ENCODE data around the gene NECAB2. TPM values are rescaled to one million over a fixed set of nuclear protein-coding genes. Genes with fewer than 3 reads are reported as not detected.
"Not testable (repeated sequence)": the region's sequence is repeated elsewhere in the genome, so short reads cannot be mapped to it uniquely, and the experiment has no call there.

Gene NECAB2
- total RNA-seq, 6 experiments from 2014 or later = 0.40 TPM; not detected in 5

GRCh38 chr16:83937922-83938885 is 29.8 kb upstream of the NECAB2 start:
- H3K9me3 Mint-ChIP-seq = no peaks in the 10 kb centered on the region
- no peak overlapping the region for H3K27ac Mint-ChIP-seq
- H3K4me1 Mint-ChIP-seq (ENCODE audit: low read depth) = peaks cover 15% of the 10 kb centered on the region
- DNase-seq = no peak
- peaks cover 5% of the 10 kb centered on the region; the same call in 1 of the 2 replicates for H3K36me3 Mint-ChIP-seq (ENCODE audit: low read depth)
- H3K27me3 Mint-ChIP-seq (ENCODE audit: insufficient read depth) = peaks cover 25% of the 10 kb centered on the region
- no peak overlapping the region for H3K4me3 Mint-ChIP-seq
- TF ChIP-seq CTCF (IDR thresholded peaks at IDR 0.05) = no peak

- Mint-ChIP-seq H3K27me3 (ENCODE audit: insufficient read depth) (peaks cover 25% of the 10 kb centered on the region), H3K36me3 (ENCODE audit: low read depth) (peaks cover 5% of the 10 kb centered on the region; the same call in 1 of the 2 replicates), H3K4me1 (ENCODE audit: low read depth) (peaks cover 7% of the 10 kb centered on the region), H3K27ac (no peak overlapping the region), H3K9me3 (no peaks in the 10 kb centered on the region), H3K4me3 (no peak overlapping the region)
- DNase-seq = no peak
- no peak for TF ChIP-seq CTCF (IDR thresholded peaks at IDR 0.05)
These were observed 28.7 kb upstream of the NECAB2 start for GRCh38 chr16:83939266-83939855.

DNA sequence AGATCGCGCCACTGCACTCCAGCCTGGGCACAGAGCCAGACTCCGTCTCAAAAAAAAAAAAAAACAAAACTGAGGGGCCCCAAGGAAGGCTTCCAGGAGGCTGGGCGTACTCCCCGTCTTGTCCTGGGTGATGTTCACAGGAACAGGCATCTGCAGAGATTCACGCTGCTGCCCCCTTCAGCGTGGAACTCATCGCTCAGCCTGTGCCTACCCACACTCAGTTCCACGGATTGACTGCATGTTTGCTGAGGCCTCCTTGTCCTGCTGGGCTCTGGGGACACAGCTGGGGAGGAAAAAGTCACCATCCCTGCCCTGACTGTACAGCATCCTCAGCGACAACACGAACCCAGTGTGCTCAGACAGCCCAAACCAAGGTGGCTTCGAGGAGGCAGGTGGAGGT is 27.9 kb upstream of the NECAB2 start:
- Mint-ChIP-seq H3K9me3 (no peaks in the 10 kb centered on the region), H3K27me3 (ENCODE audit: insufficient read depth) (peaks cover 22% of the 10 kb centered on the region), H3K4me3 (no peak overlapping the region), H3K36me3 (ENCODE audit: low read depth) (peaks cover 5% of the 10 kb centered on the region; the same call in 1 of the 2 replicates), H3K4me1 (ENCODE audit: low read depth) (peaks cover 7% of the 10 kb centered on the region), H3K27ac (no peak overlapping the region)
- DNase-seq = no peak
- TF ChIP-seq CTCF (IDR thresholded peaks at IDR 0.05) = no peak

DNA sequence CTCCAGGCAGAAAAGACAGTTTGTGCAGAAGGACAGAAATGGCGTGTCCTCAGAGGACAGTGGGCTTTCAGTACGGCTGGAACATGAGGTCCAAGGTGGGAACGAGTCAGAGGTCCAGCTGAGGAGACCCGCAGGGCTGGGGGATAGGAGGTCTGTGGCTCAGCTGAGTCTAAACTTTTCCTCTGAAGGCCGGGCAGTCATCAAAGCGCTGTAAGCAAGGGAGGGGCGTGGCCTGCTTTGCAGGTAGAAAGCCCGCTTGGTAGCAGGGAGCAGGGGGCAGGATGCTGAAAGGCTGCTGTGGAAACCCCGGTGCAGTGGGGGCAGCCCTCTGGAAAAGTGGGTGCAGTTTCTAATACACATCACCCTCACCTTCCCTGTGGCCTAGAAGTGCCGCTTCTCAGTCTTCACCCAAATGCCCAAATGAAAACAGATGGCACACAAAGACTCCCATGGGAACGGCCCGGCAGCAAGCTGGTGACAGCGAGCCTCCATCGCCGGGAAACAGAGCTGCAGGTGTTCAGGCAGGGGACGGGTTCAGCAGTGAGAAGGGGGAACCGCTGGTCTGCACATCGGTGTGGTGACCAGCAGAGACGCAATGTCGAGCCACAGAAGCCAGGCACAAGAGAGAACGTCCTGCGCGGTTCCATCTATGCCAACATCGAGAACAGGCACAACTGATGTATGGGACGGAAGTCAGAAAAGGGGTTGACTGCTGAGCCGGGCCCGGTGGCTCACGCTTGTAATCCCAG is 27.2 kb upstream of the NECAB2 start:
- H3K4me1 Mint-ChIP-seq (ENCODE audit: low read depth) = peaks cover 7% of the 10 kb centered on the region
- no peak for TF ChIP-seq CTCF (IDR thresholded peaks at IDR 0.05)
- no peaks in the 10 kb centered on the region for H3K9me3 Mint-ChIP-seq
- no peak for DNase-seq
- H3K27me3 Mint-ChIP-seq (ENCODE audit: insufficient read depth) = peaks cover 22% of the 10 kb centered on the region
- no peak overlapping the region for H3K4me3 Mint-ChIP-seq
- peaks cover 5% of the 10 kb centered on the region; the same call in 1 of the 2 replicates for H3K36me3 Mint-ChIP-seq (ENCODE audit: low read depth)
- H3K27ac Mint-ChIP-seq = no peak overlapping the region

DNA sequence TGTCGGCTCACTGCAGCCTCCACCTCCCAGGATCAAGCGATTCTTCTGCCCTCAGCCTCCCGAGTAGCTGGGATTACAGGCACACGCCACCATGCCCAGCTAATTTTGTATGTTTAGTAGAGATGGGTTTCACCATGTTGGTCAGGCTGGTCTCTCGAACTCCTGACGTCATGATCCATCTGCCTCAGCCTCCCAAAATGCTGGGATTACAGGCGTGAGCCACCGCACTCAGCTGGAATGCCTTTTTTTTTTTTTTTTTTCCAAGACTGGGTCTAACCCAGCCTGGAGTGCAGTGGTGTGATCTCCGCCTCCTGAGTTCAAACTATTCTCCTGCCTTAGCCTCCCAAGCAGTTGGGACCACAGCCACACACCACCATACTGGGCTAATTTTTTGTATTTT is 26.5 kb upstream of the NECAB2 start:
- H3K4me3 Mint-ChIP-seq; DNase-seq; H3K4me1 Mint-ChIP-seq (ENCODE audit: low read depth); H3K9me3 Mint-ChIP-seq; H3K36me3 Mint-ChIP-seq (ENCODE audit: low read depth); H3K27ac Mint-ChIP-seq: not testable (repeated sequence)
- H3K27me3 Mint-ChIP-seq (ENCODE audit: insufficient read depth) = peaks cover 25% of the 10 kb centered on the region

Data from HFFc6 (cell line).